ENCODE measurements around the gene ZEB1.
"Not testable (repeated sequence)": the region's sequence is repeated elsewhere in the genome, so short reads cannot be mapped to it uniquely, and the experiment has no call there.

The ZEB1 gene

DNA sequence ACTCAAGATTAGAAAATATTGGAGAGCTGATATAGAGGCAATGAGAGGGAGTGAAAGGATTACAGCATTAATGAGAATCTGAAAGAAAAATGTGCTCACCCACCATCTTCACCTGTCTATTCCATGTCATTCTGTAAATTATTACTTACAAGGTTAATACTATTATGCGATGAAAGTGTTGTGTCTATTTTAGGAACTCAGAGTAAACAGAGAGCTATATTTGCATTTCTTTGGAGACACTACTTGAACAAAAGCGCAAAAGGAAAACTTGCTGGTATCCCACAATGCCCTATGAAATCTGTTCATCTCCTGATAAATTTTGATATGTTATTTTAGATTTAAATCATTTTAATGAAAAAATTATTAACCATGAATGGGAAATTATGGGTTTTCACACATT, 196.1 kb downstream of the ZEB1 start:
- DNase-seq = no peak

- DNase-seq = no peak
Observed at GRCh38 chr10:31515819-31516402, 196.9 kb downstream of the ZEB1 start.

DNA sequence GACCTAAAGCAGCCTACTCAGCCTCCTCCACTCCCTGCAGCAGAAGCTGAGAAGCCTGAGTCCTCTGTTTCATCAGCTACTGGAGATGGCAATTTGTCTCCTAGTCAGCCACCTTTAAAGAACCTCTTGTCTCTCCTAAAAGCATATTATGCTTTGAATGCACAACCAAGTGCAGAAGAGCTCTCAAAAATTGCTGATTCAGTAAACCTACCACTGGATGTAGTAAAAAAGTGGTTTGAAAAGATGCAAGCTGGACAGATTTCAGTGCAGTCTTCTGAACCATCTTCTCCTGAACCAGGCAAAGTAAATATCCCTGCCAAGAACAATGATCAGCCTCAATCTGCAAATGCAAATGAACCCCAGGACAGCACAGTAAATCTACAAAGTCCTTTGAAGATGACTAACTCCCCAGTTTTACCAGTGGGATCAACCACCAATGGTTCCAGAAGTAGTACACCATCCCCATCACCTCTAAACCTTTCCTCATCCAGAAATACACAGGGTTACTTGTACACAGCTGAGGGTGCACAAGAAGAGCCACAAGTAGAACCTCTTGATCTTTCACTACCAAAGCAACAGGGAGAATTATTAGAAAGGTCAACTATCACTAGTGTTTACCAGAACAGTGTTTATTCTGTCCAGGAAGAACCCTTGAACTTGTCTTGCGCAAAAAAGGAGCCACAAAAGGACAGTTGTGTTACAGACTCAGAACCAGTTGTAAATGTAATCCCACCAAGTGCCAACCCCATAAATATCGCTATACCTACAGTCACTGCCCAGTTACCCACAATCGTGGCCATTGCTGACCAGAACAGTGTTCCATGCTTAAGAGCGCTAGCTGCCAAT, 202.2 kb downstream of the ZEB1 start:
- DNase-seq = no peak

- DNase-seq = no peak
Observed at GRCh38 chr10:31522820-31523219, 203.8 kb downstream of the ZEB1 start.

DNA sequence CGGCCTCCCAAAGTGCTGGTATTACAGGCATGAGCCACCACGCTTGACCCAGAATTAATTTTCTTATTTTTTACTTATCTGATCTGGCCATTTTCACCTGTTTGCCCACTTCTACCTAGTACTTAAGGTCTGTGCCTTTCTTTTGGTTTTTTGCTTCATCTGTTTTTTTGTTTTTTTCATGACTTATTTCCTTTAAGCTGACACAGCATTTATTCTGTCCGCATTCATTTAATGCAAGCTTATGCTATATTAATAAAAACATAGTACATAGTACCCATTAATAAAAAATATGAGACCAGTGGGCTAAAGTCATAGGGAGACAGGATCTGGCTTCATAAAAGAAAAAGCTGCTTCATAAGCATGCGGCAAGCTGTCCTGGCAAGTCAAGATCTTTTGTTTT, 205.4 kb downstream of the ZEB1 start:
- DNase-seq = no peak

DNA sequence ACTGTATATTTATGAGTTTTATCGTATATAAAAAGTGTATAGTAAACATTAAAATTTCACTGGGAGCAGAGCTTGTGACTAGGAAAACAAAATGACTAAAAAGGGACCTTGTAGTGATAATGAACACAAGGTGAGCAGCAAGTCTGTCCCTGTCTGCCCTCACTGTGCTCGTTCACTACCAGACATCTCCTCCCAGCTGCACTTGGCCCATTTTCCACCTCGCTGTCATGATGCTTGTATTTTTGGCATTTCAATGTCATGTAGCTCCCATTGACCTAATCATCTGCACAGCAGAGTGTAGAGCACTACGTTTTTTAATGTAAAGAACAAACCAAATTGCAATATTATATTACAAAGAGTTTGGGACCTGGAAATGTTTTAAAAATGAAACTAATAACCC, 207.2 kb downstream of the ZEB1 start:
- no peak for DNase-seq

DNA sequence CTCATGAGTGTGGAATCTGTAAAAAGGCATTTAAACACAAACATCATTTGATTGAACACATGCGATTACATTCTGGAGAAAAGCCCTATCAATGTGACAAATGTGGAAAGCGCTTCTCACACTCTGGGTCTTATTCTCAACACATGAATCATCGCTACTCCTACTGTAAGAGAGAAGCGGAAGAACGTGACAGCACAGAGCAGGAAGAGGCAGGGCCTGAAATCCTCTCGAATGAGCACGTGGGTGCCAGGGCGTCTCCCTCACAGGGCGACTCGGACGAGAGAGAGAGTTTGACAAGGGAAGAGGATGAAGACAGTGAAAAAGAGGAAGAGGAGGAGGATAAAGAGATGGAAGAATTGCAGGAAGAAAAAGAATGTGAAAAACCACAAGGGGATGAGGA, 207.7 kb downstream of the ZEB1 start:
- no peak for DNase-seq

GRCh38 chr10:31528831-31529230, 209.8 kb downstream of the ZEB1 start:
- no peak for DNase-seq

GRCh38 chr10:31536302-31536701, 217.3 kb downstream of the ZEB1 start:
- no peak for DNase-seq

- no peak for DNase-seq
Observed at GRCh38 chr10:31549896-31550295, 230.9 kb downstream of the ZEB1 start.

- no peak for DNase-seq
Observed at GRCh38 chr10:31554556-31554955, 235.5 kb downstream of the ZEB1 start.

GRCh38 chr10:31557854-31558253, 238.8 kb downstream of the ZEB1 start:
- DNase-seq = no peak

- not testable (repeated sequence) for DNase-seq
Observed at GRCh38 chr10:31568252-31568861, 249.3 kb downstream of the ZEB1 start.

DNA sequence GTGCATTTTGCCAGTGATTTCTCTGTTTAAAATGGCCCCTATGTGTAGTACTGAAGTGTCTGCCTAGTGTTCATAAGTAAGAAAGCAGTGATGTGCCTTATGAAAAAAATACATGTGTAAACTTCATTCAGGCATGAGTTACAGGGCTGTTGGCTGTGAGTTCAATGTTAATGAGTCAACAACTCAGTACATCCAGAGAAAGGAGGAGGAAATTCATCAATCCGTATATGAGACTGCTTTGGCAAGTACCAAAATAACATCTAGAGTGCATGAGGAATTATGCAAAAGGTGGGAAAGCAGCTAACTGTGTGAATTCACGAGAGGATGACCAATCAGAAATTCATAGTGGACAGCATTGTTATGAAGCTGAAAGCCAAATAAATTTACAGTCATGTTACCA, 255.6 kb downstream of the ZEB1 start:
- no peak for DNase-seq

GRCh38 chr10:31578181-31578852, 259.3 kb downstream of the ZEB1 start:
- DNase-seq = no peak

DNA sequence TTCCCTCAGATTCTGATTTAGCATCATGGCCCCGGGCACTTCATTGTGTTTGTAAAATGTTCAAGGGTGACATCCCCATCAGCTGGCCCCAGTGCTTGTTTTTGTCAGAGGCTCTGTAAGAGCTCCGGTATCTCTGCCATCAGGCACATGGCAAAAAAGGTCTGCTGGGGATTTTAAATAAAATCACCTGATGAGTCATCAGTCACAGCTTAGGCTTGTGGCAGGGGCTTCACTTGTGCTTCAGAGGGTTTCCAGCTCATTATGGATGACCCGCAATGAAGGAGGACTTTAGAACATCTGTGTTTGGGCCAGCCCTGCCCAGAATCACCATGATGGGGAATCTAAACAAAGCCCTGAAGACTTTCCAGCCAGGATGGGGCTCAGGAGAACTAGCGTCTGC, 259.9 kb downstream of the ZEB1 start:
- DNase-seq = no peak
